Gastrocnemius medialis (tissue), 4 donors: ENCODE results near the gene ZNF561. TPM values are rescaled to one million over a fixed set of nuclear protein-coding genes. Genes with fewer than 3 reads are reported as not detected.

Experiments used
- ATAC-seq, 2 donors: fragments of 150-250 bp; one replicate each; pipeline ENCODE4 v1.9.1; 2016
- DNase-seq, 2 donors: peaks; one replicate each; pipeline ENCODE4 v3.0.0-alpha.2; 2019
- H3K27ac ChIP-seq, 4 donors: fragments of 200-600 bp; sonication (generic); 1 replicate in 1 of 4; 2 replicates in 3 of 4; pipeline ENCODE4 v1.5.1; 2016 to 2018; ENCODE audit warnings: mild to moderate bottlenecking in 2 of 4, moderate library complexity in 1 of 4
- H3K27me3 ChIP-seq, 3 donors: fragments of 200-600 bp; sonication (generic) in 2 of 3; 1 replicate in 1 of 3; 2 replicates in 2 of 3; pipeline versions ENCODE4 v1.5.1 to v1.6.0; 2016 to 2019; ENCODE audit warnings: mild to moderate bottlenecking in 1 of 3, moderate library complexity in 1 of 3
- H3K36me3 ChIP-seq, 2 donors: fragments of 200-600 bp; sonication (generic) in 1 of 2; one replicate each; pipeline ENCODE4 v1.5.1; 2017 to 2018
- H3K4me1 ChIP-seq, 2 donors: fragments of 200-600 bp; sonication (generic) in 1 of 2; one replicate each; pipeline ENCODE4 v1.5.1; 2016 to 2017; ENCODE audit warnings: mild to moderate bottlenecking in 2 of 2
- H3K4me3 ChIP-seq, 4 donors: fragments of 200-600 bp; sonication (generic) in 3 of 4; 1 replicate in 1 of 4; 2 replicates in 3 of 4; pipeline ENCODE4 v1.5.1; 2016 to 2019; ENCODE audit warnings: mild to moderate bottlenecking in 2 of 4
- H3K9me3 ChIP-seq, 3 donors: fragments of 200-600 bp; sonication (generic) in 2 of 3; 1 replicate in 1 of 3; 2 replicates in 2 of 3; pipeline ENCODE4 v1.5.1; 2016 to 2019
- POLR2A ChIP-seq, 2 donors: fragments of 450-650 bp; IDR thresholded peaks; one replicate each; pipeline ENCODE4 v1.6.1; 2017; ENCODE audit warnings: antibody characterized with exemption in 2 of 2, mild to moderate bottlenecking in 2 of 2, moderate library complexity in 2 of 2
- in situ Hi-C, 4 donors: fragments of 200-750 bp; cut with MboI; loops; one replicate each; pipeline versions ENCODE4 v1.15.0 to v1.8.0; 2017; ENCODE audit warnings: low sequenced_read_pairs in 4 of 4
- intact Hi-C: fragments of 100-400 bp; cut with DNase I; formaldehyde crosslinking; loops from one replicate; pipeline ENCODE4 v1.15.1; 2023; ENCODE audit warnings: low total_unique reads
- total RNA-seq, 4 donors: library from RNA; depleted of rRNA; stranded (reverse); fragments of >200 nt; gene quantifications; one replicate each; pipeline versions ENCODE4 v1.1.0 to v1.2.3, GENCODE V29; 2016
- TF ChIP-seq, protein P1 (sequence below), 5 experiments: fragments of 450-650 bp in 3 of 5; fragments of 200-600 bp in 2 of 5; sonication (generic) in 2 of 5; IDR thresholded peaks in 4 of 5; conservative IDR thresholded peaks in 1 of 5; 1 replicate in 4 of 5; 2 replicates in 1 of 5; pipeline ENCODE4 v1.5.1; 2016 to 2019; ENCODE audit warnings: antibody characterized with exemption in 5 of 5, mild to moderate bottlenecking in 3 of 5, moderate library complexity in 3 of 5

The ZNF561 gene
- total RNA-seq, 4 donors from 2014 or later: 8.7 to 17.5 (median 14.4) TPM

GRCh38 chr19:9650345-9650744, 29.3 kb upstream of the ZNF561 start:
- intact Hi-C loops: no loop called here
- H3K27ac ChIP-seq: no peak overlapping the region
- H3K9me3 ChIP-seq: peaks cover 0 to 11% (median 2%) of the 10 kb centered on the region in 3 donors
- in situ Hi-C loops: no loop called here
- no peaks in the 10 kb centered on the region for H3K27me3 ChIP-seq
- no peak for DNase-seq
- ATAC-seq: no peak
- no peak overlapping the region for H3K4me3 ChIP-seq
- TF ChIP-seq, protein P1, sequence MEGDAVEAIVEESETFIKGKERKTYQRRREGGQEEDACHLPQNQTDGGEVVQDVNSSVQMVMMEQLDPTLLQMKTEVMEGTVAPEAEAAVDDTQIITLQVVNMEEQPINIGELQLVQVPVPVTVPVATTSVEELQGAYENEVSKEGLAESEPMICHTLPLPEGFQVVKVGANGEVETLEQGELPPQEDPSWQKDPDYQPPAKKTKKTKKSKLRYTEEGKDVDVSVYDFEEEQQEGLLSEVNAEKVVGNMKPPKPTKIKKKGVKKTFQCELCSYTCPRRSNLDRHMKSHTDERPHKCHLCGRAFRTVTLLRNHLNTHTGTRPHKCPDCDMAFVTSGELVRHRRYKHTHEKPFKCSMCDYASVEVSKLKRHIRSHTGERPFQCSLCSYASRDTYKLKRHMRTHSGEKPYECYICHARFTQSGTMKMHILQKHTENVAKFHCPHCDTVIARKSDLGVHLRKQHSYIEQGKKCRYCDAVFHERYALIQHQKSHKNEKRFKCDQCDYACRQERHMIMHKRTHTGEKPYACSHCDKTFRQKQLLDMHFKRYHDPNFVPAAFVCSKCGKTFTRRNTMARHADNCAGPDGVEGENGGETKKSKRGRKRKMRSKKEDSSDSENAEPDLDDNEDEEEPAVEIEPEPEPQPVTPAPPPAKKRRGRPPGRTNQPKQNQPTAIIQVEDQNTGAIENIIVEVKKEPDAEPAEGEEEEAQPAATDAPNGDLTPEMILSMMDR (IDR thresholded peaks at IDR 0.05 in 4 of 5, conservative IDR thresholded peaks at IDR 0.05 in 1 of 5): no peak
- TF ChIP-seq POLR2A (IDR thresholded peaks at IDR 0.05): no peak
- H3K36me3 ChIP-seq: peaks cover 4 to 67% of the 10 kb centered on the region in 2 donors
- no peaks in the 10 kb centered on the region for H3K4me1 ChIP-seq

DNA sequence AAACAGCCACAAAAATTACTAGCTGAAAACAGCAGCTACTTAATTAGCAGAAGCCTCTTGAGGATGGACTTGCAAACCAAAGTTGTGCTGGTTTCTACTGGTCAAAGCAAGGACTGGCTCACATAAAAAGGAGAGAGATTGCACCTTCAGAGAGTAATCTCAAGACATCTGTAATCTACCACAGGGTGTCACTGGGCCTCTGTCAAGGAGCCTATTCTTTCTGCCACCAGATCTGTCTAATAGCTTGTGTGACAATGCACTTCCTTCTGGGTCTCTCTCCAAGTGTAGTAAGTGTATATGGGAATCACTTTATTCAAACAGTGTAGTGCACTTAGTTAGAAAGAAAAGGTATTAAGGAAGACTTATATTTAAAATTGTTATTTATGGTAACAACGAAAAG, 24.4 kb upstream of the ZNF561 start:
- in situ Hi-C loops: no loop called here
- Histone ChIP-seq H3K4me3 (no peak overlapping the region), H3K27ac (no peak overlapping the region), H3K27me3 (no peaks in the 10 kb centered on the region), H3K4me1 (no peaks in the 10 kb centered on the region), H3K36me3 (peaks cover 0 to 31% of the 10 kb centered on the region in 2 donors), H3K9me3 (no peaks in the 10 kb centered on the region)
- no peak for TF ChIP-seq POLR2A (IDR thresholded peaks at IDR 0.05)
- TF ChIP-seq, protein P1 (IDR thresholded peaks at IDR 0.05 in 4 of 5, conservative IDR thresholded peaks at IDR 0.05 in 1 of 5): no peak
- no peak for ATAC-seq
- DNase-seq: no peak
- intact Hi-C loops: no loop called here

- no peaks in the 10 kb centered on the region for H3K27me3 ChIP-seq
- no peak overlapping the region for H3K4me3 ChIP-seq
- peaks cover 0 to 31% of the 10 kb centered on the region in 2 donors for H3K36me3 ChIP-seq
- in situ Hi-C loops (no loop called here), intact Hi-C loops (no loop called here)
- H3K4me1 ChIP-seq: no peaks in the 10 kb centered on the region
- H3K9me3 ChIP-seq: no peaks in the 10 kb centered on the region
- DNase-seq (no peak), ATAC-seq (no peak)
- TF ChIP-seq, protein P1 (IDR thresholded peaks at IDR 0.05 in 4 of 5, conservative IDR thresholded peaks at IDR 0.05 in 1 of 5): no peak
- no peak for TF ChIP-seq POLR2A (IDR thresholded peaks at IDR 0.05)
- no peak overlapping the region for H3K27ac ChIP-seq
Observed at GRCh38 chr19:9644472-9644871, 23.4 kb upstream of the ZNF561 start.

DNA sequence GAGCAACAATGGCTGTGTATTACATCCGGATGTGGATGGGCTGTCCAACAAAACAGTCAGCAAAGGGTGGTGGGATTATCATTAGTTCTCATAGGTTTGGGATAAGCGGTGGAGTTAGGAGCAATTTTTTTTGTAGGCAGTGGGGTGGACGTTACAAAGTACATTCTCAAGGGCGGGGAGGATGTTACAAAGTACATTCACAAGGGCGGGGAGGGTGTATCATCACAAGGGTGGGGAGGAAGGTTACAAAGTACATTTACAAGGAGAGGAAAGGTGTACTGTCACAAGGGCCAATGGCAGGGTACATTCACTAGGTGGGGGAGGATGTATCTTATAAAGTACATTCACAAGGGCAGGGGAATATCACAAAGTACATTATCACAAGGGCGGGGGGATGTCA, 20.8 kb upstream of the ZNF561 start:
- no peak overlapping the region for H3K27ac ChIP-seq
- no peak for TF ChIP-seq POLR2A (IDR thresholded peaks at IDR 0.05)
- TF ChIP-seq, protein P1 (IDR thresholded peaks at IDR 0.05 in 4 of 5, conservative IDR thresholded peaks at IDR 0.05 in 1 of 5): no peak
- H3K4me1 ChIP-seq: no peaks in the 10 kb centered on the region
- peaks cover 0 to 12% of the 10 kb centered on the region in 2 donors for H3K36me3 ChIP-seq
- H3K27me3 ChIP-seq: no peaks in the 10 kb centered on the region
- no peak overlapping the region for H3K4me3 ChIP-seq
- no peaks in the 10 kb centered on the region for H3K9me3 ChIP-seq
- intact Hi-C loops: no loop called here
- in situ Hi-C loops: no loop called here
- no peak for DNase-seq
- no peak for ATAC-seq

DNA sequence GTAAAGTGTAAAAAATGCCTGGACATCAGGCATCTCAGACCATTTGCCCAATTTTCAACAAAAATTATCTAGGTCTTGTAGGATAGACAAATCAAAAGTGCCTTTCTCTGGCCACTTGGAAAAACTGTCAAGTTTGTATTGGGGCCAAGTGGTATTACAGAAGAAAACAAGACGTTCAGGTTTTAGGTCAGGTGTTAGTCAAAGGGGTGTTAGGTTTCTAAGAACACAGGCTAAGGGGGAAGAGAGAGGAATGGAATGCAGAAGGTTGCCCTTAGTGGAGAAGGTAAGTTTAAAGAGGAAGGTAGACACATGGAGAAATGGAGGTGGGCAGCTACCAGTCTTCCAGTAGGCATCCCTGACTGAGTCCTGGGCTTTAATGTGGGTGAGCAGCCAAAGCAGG, 19.9 kb upstream of the ZNF561 start:
- no peak for ATAC-seq
- Histone ChIP-seq H3K4me3 (no peak overlapping the region), H3K27ac (no peak overlapping the region), H3K4me1 (no peaks in the 10 kb centered on the region), H3K27me3 (no peaks in the 10 kb centered on the region), H3K36me3 (peaks cover 0 to 7% of the 10 kb centered on the region in 2 donors), H3K9me3 (no peaks in the 10 kb centered on the region)
- DNase-seq: no peak
- intact Hi-C loops (no loop called here), in situ Hi-C loops (no loop called here)
- TF ChIP-seq, protein P1 (IDR thresholded peaks at IDR 0.05 in 4 of 5, conservative IDR thresholded peaks at IDR 0.05 in 1 of 5): no peak
- TF ChIP-seq POLR2A (IDR thresholded peaks at IDR 0.05): no peak
